ENCODE data around the gene PDE4D. TPM values are rescaled to one million over a fixed set of nuclear protein-coding genes. Genes with fewer than 3 reads are reported as not detected.

PDE4D gene
- total RNA-seq, 2 donors from 2014 or later: 116 to 154 TPM

GRCh38 chr5:59439303-59439702 lies 454.2 kb downstream of the PDE4D start:
- no peaks in the 10 kb centered on the region for H3K36me3 Mint-ChIP-seq (ENCODE audit: insufficient read depth in 2 of 2)
- no peak for ATAC-seq (replicated peaks in 1 of 2)
- no peaks in the 10 kb centered on the region for H3K9me3 Mint-ChIP-seq
- H3K4me1 Mint-ChIP-seq (ENCODE audit: low read depth): no peaks in the 10 kb centered on the region
- H3K27me3 Mint-ChIP-seq (ENCODE audit: low read depth): peaks cover 7% of the 10 kb centered on the region
- H3K4me3 Mint-ChIP-seq: no peak overlapping the region
- DNase-seq: no peak
- no peak overlapping the region for H3K27ac Mint-ChIP-seq

GRCh38 chr5:59437176-59437575 lies 456.4 kb downstream of the PDE4D start:
- Mint-ChIP-seq H3K27ac (no peak overlapping the region), H3K4me3 (no peak overlapping the region), H3K9me3 (no peaks in the 10 kb centered on the region), H3K36me3 (ENCODE audit: insufficient read depth in 2 of 2) (no peaks in the 10 kb centered on the region), H3K4me1 (ENCODE audit: low read depth) (no peaks in the 10 kb centered on the region), H3K27me3 (ENCODE audit: low read depth) (peaks cover 7% of the 10 kb centered on the region)
- ATAC-seq (replicated peaks in 1 of 2) (no peak), DNase-seq (no peak)

GRCh38 chr5:59436364-59437148 lies 457.0 kb downstream of the PDE4D start:
- H3K36me3 Mint-ChIP-seq (ENCODE audit: insufficient read depth in 2 of 2): no peaks in the 10 kb centered on the region
- H3K27me3 Mint-ChIP-seq (ENCODE audit: low read depth): peaks cover 7% of the 10 kb centered on the region
- no peak for DNase-seq
- no peaks in the 10 kb centered on the region for H3K4me1 Mint-ChIP-seq (ENCODE audit: low read depth)
- no peak overlapping the region for H3K4me3 Mint-ChIP-seq
- H3K9me3 Mint-ChIP-seq: no peaks in the 10 kb centered on the region
- no peak for ATAC-seq (replicated peaks in 1 of 2)
- H3K27ac Mint-ChIP-seq: no peak overlapping the region

GRCh38 chr5:59433174-59433573 lies 460.4 kb downstream of the PDE4D start:
- H3K9me3 Mint-ChIP-seq: no peaks in the 10 kb centered on the region
- H3K4me1 Mint-ChIP-seq (ENCODE audit: low read depth): no peaks in the 10 kb centered on the region
- no peak for DNase-seq

GRCh38 chr5:59430066-59430685 lies 463.4 kb downstream of the PDE4D start:
- Mint-ChIP-seq H3K4me3 (no peak overlapping the region), H3K4me1 (ENCODE audit: low read depth) (no peaks in the 10 kb centered on the region), H3K27me3 (ENCODE audit: low read depth) (no peaks in the 10 kb centered on the region), H3K27ac (no peak overlapping the region), H3K9me3 (no peaks in the 10 kb centered on the region), H3K36me3 (ENCODE audit: insufficient read depth in 2 of 2) (no peaks in the 10 kb centered on the region)
- ATAC-seq (replicated peaks in 1 of 2): no peak
- no peak for DNase-seq

More at GRCh38 chr5:59433174-59433573, 460.4 kb downstream of the PDE4D start:
- ATAC-seq (replicated peaks in 1 of 2): no peak
- H3K36me3 Mint-ChIP-seq (ENCODE audit: insufficient read depth in 2 of 2): no peaks in the 10 kb centered on the region
- H3K27ac Mint-ChIP-seq: no peak overlapping the region
- no peaks in the 10 kb centered on the region for H3K27me3 Mint-ChIP-seq (ENCODE audit: low read depth)
- H3K4me3 Mint-ChIP-seq: no peak overlapping the region

- DNase-seq (no peak), ATAC-seq (replicated peaks in 1 of 2) (no peak)
- Mint-ChIP-seq H3K9me3 (peaks cover 0 to 2% of the 10 kb centered on the region in 2 donors), H3K4me1 (ENCODE audit: low read depth) (no peaks in the 10 kb centered on the region), H3K36me3 (ENCODE audit: insufficient read depth in 2 of 2) (no peaks in the 10 kb centered on the region), H3K4me3 (no peak overlapping the region), H3K27ac (no peak overlapping the region), H3K27me3 (ENCODE audit: low read depth) (no peaks in the 10 kb centered on the region)
Observed at GRCh38 chr5:59428391-59428790, 465.1 kb downstream of the PDE4D start.

- ATAC-seq (replicated peaks in 1 of 2) (no peak), DNase-seq (no peak)
- Mint-ChIP-seq H3K4me1 (ENCODE audit: low read depth) (no peaks in the 10 kb centered on the region), H3K9me3 (peaks cover 0 to 2% of the 10 kb centered on the region in 2 donors), H3K4me3 (no peak overlapping the region), H3K27ac (no peak overlapping the region), H3K27me3 (ENCODE audit: low read depth) (no peaks in the 10 kb centered on the region), H3K36me3 (ENCODE audit: insufficient read depth in 2 of 2) (no peaks in the 10 kb centered on the region)
Observed at GRCh38 chr5:59424515-59424914, 469.0 kb downstream of the PDE4D start.

- H3K9me3 Mint-ChIP-seq: peaks cover 0 to 2% of the 10 kb centered on the region in 2 donors
- H3K27me3 Mint-ChIP-seq (ENCODE audit: low read depth): no peaks in the 10 kb centered on the region
- DNase-seq: no peak
- H3K36me3 Mint-ChIP-seq (ENCODE audit: insufficient read depth in 2 of 2): no peaks in the 10 kb centered on the region
- no peak overlapping the region for H3K27ac Mint-ChIP-seq
- H3K4me1 Mint-ChIP-seq (ENCODE audit: low read depth): no peaks in the 10 kb centered on the region
- H3K4me3 Mint-ChIP-seq: no peak overlapping the region
- no peak for ATAC-seq (replicated peaks in 1 of 2)
Observed at GRCh38 chr5:59423021-59423420, 470.5 kb downstream of the PDE4D start.

GRCh38 chr5:59421986-59422941 lies 471.3 kb downstream of the PDE4D start:
- no peaks in the 10 kb centered on the region for H3K27me3 Mint-ChIP-seq (ENCODE audit: low read depth)

GRCh38 chr5:59420596-59420995 lies 472.9 kb downstream of the PDE4D start:
- ATAC-seq (replicated peaks in 1 of 2): no peak
- Mint-ChIP-seq H3K36me3 (ENCODE audit: insufficient read depth in 2 of 2) (no peaks in the 10 kb centered on the region), H3K27ac (no peak overlapping the region), H3K27me3 (ENCODE audit: low read depth) (no peaks in the 10 kb centered on the region), H3K4me1 (ENCODE audit: low read depth) (no peaks in the 10 kb centered on the region), H3K9me3 (peaks cover 0 to 2% of the 10 kb centered on the region in 2 donors), H3K4me3 (no peak overlapping the region)
- DNase-seq: no peak

More at GRCh38 chr5:59421986-59422941, 471.3 kb downstream of the PDE4D start:
- Mint-ChIP-seq H3K9me3 (peaks cover 0 to 2% of the 10 kb centered on the region in 2 donors), H3K4me1 (ENCODE audit: low read depth) (no peaks in the 10 kb centered on the region), H3K27ac (no peak overlapping the region), H3K36me3 (ENCODE audit: insufficient read depth in 2 of 2) (no peaks in the 10 kb centered on the region), H3K4me3 (no peak overlapping the region)
- ATAC-seq (replicated peaks in 1 of 2) (no peak), DNase-seq (no peak)

- Mint-ChIP-seq H3K27ac (no peak overlapping the region), H3K4me1 (ENCODE audit: low read depth) (no peaks in the 10 kb centered on the region), H3K27me3 (ENCODE audit: low read depth) (peaks cover 15% of the 10 kb centered on the region), H3K9me3 (peaks cover 0 to 2% of the 10 kb centered on the region in 2 donors), H3K4me3 (no peak overlapping the region), H3K36me3 (ENCODE audit: insufficient read depth in 2 of 2) (no peaks in the 10 kb centered on the region)
- no peak for DNase-seq
- ATAC-seq (replicated peaks in 1 of 2): no peak
Observed at GRCh38 chr5:59418808-59419207, 474.7 kb downstream of the PDE4D start.

GRCh38 chr5:59416451-59416850 lies 477.1 kb downstream of the PDE4D start:
- ATAC-seq (replicated peaks in 1 of 2): no peak
- Mint-ChIP-seq H3K4me3 (no peak overlapping the region), H3K9me3 (no peaks in the 10 kb centered on the region), H3K27me3 (ENCODE audit: low read depth) (peaks cover 20% of the 10 kb centered on the region), H3K27ac (no peak overlapping the region), H3K36me3 (ENCODE audit: insufficient read depth in 2 of 2) (no peaks in the 10 kb centered on the region), H3K4me1 (ENCODE audit: low read depth) (no peaks in the 10 kb centered on the region)
- no peak for DNase-seq

GRCh38 chr5:59416026-59416425 lies 477.5 kb downstream of the PDE4D start:
- Mint-ChIP-seq H3K4me3 (no peak overlapping the region), H3K27ac (no peak overlapping the region), H3K36me3 (ENCODE audit: insufficient read depth in 2 of 2) (no peaks in the 10 kb centered on the region), H3K4me1 (ENCODE audit: low read depth) (no peaks in the 10 kb centered on the region), H3K27me3 (ENCODE audit: low read depth) (peaks cover 24% of the 10 kb centered on the region), H3K9me3 (no peaks in the 10 kb centered on the region)
- no peak for ATAC-seq (replicated peaks in 1 of 2)
- DNase-seq: no peak

Data from activated T-cell treated with anti-CD3 and anti-CD28 coated beads, Interleukin-2, amount 50 U/mL, for 72 hours (primary cell).